H1 (cell line): Measurements from ENCODE around the gene PGLYRP2. TPM values are rescaled to one million over a fixed set of nuclear protein-coding genes. Genes with fewer than 3 reads are reported as not detected.

ENCODE experiments used
- CTCF ChIA-PET: fragments of 300-600 bp; sonication (Branson Sonifier 250); formaldehyde crosslinking; loops from one replicate; lab custom pipeline; 2021; ENCODE audit not compliant: partially characterized antibody; lab: Charles Lee
- POLR2A ChIA-PET: fragments of 300-600 bp; sonication (Branson Sonifier 250); formaldehyde crosslinking; loops from one replicate; lab custom pipeline; 2021; ENCODE audit warnings: inconsistent platforms; ENCODE audit not compliant: partially characterized antibody; lab: Charles Lee
- DNase-seq, 2 experiments: peaks; one replicate each; pipeline versions ENCODE4 v3.0.0 to v3.0.0-alpha.2; 2010 to 2022; ENCODE audit warnings: low spot score in 2 of 2, low read depth in 1 of 2, mixed read lengths in 1 of 2
- FAIRE-seq: peaks from 2 replicates; lab custom pipeline; 2011; peaks lifted over from hg19 to GRCh38; lab: Jason Lieb, UNC
- H2AFZ ChIP-seq: 2 replicates; pipeline ENCODE4 v1.8.1; 2012; ENCODE audit warnings: low read length, inconsistent platforms
- H2AK5ac ChIP-seq: 2 replicates; pipeline ENCODE4 v1.6.1; 2013; ENCODE audit warnings: low read depth, low read length
- H2BK120ac ChIP-seq: replicated peaks from 2 replicates; pipeline ENCODE3; 2013; ENCODE audit warnings: low read depth, low read length, inconsistent platforms
- H2BK12ac ChIP-seq: 2 replicates; pipeline ENCODE4 v1.6.1; 2013; ENCODE audit warnings: low read depth, low read length
- H2BK15ac ChIP-seq: 2 replicates; pipeline ENCODE4 v1.6.1; 2013; ENCODE audit warnings: low read length
- H2BK20ac ChIP-seq: 2 replicates; pipeline ENCODE4 v1.6.1; 2013; ENCODE audit warnings: low read length
- H2BK5ac ChIP-seq: 2 replicates; pipeline ENCODE4 v1.6.1; 2013; ENCODE audit warnings: low read depth, low read length
- H3K14ac ChIP-seq: 2 replicates; pipeline ENCODE4 v1.6.1; 2013; ENCODE audit warnings: inconsistent platforms; ENCODE audit not compliant: insufficient read length
- H3K18ac ChIP-seq: 2 replicates; pipeline ENCODE4 v1.6.1; 2013; ENCODE audit warnings: low read length; ENCODE audit errors: extremely low read depth
- H3K23ac ChIP-seq: 2 replicates; pipeline ENCODE4 v1.6.1; 2013; ENCODE audit warnings: inconsistent platforms; ENCODE audit not compliant: insufficient read length
- H3K23me2 ChIP-seq: 2 replicates; pipeline ENCODE4 v1.6.1; 2013; ENCODE audit warnings: low read depth, low read length
- H3K27ac ChIP-seq: 2 replicates; pipeline ENCODE4 v1.6.1; 2011; ENCODE audit warnings: low read depth, low read length, inconsistent platforms
- H3K27me3 ChIP-seq, 4 experiments: replicated peaks in 1 of 4; 1 replicate in 1 of 4; 2 replicates in 3 of 4; pipeline versions ENCODE4 v1.6.1 to v1.8.1; 2011 to 2013; ENCODE audit warnings: low read length in 3 of 4, mild to moderate bottlenecking in 3 of 4, inconsistent platforms in 2 of 4, mixed read lengths in 2 of 4, moderate library complexity in 1 of 4; ENCODE audit not compliant: control insufficient read depth in 3 of 4, insufficient read depth in 3 of 4; ENCODE audit errors: extremely low read depth in 1 of 4
- H3K36me3 ChIP-seq, 4 experiments: 2 replicates each; pipeline versions ENCODE4 v1.6.1 to v1.8.1; 2011 to 2013; ENCODE audit warnings: mild to moderate bottlenecking in 4 of 4, low read length in 3 of 4, moderate library complexity in 2 of 4, control low read depth in 1 of 4, inconsistent platforms in 1 of 4; ENCODE audit not compliant: insufficient read depth in 4 of 4, control insufficient read depth in 2 of 4
- H3K4ac ChIP-seq: replicated peaks from 2 replicates; pipeline ENCODE3; 2013; ENCODE audit warnings: low read length, low read depth, mixed read lengths, inconsistent platforms; ENCODE audit not compliant: insufficient read length
- H3K4me1 ChIP-seq, 4 experiments: replicated peaks in 1 of 4; 1 replicate in 1 of 4; 2 replicates in 3 of 4; pipeline versions ENCODE4 v1.6.1 to v1.8.1; 2011 to 2013; ENCODE audit warnings: low read length in 3 of 4, inconsistent platforms in 2 of 4, mixed read lengths in 1 of 4; ENCODE audit not compliant: insufficient read depth in 4 of 4, control insufficient read depth in 3 of 4
- H3K4me2 ChIP-seq, 2 experiments: 2 replicates each; pipeline versions ENCODE4 v1.6.1 to v1.8.1; 2011 to 2013; ENCODE audit warnings: low read depth in 2 of 2, low read length in 2 of 2, control low read depth in 1 of 2, inconsistent platforms in 1 of 2, mild to moderate bottlenecking in 1 of 2; ENCODE audit not compliant: insufficient read depth in 1 of 2
- H3K4me3 ChIP-seq, 4 experiments: fragments of 200-600, 300-600 bp in 1 of 4; sonication (generic), shearing (Covaris generic), sonication (Bioruptor Twin) in 1 of 4; 2 replicates each; pipeline versions ENCODE4 v1.5.1 to v1.8.1; 2011 to 2016; ENCODE audit warnings: low read length in 4 of 4, low read depth in 3 of 4, control low read depth in 2 of 4, inconsistent platforms in 2 of 4, mild to moderate bottlenecking in 2 of 4, mixed read lengths in 1 of 4, moderate library complexity in 1 of 4; ENCODE audit not compliant: insufficient read depth in 2 of 4; ENCODE audit errors: extremely low read depth in 1 of 4
- H3K56ac ChIP-seq: replicated peaks from 2 replicates; pipeline ENCODE3; 2013; ENCODE audit warnings: low read depth, mild to moderate bottlenecking, mixed read lengths, low read length, inconsistent platforms; ENCODE audit not compliant: insufficient read length
- H3K79me1 ChIP-seq: 2 replicates; pipeline ENCODE4 v1.6.1; 2013; ENCODE audit warnings: low read depth, low read length, control low read depth
- H3K79me2 ChIP-seq, 2 experiments: 2 replicates each; pipeline versions ENCODE4 v1.6.1 to v1.8.1; 2012 to 2013; ENCODE audit warnings: low read length in 2 of 2, mild to moderate bottlenecking in 2 of 2, inconsistent platforms in 1 of 2; ENCODE audit not compliant: insufficient read depth in 2 of 2, control insufficient read depth in 1 of 2
- H3K9ac ChIP-seq, 4 experiments: replicated peaks in 1 of 4; 1 replicate in 1 of 4; 2 replicates in 3 of 4; pipeline versions ENCODE4 v1.6.1 to v1.8.1; 2011 to 2013; ENCODE audit warnings: low read depth in 3 of 4, low read length in 3 of 4, control low read depth in 2 of 4, mild to moderate bottlenecking in 2 of 4, moderate library complexity in 2 of 4, inconsistent platforms in 1 of 4; ENCODE audit errors: extremely low read depth in 1 of 4
- H3K9me3 ChIP-seq, 2 experiments: 2 replicates each; pipeline versions ENCODE4 v1.6.1 to v1.8.1; 2012 to 2013; ENCODE audit warnings: mild to moderate bottlenecking in 2 of 2, moderate library complexity in 2 of 2, control low read depth in 1 of 2, inconsistent platforms in 1 of 2, low read depth in 1 of 2, low read length in 1 of 2, mixed read lengths in 1 of 2; ENCODE audit not compliant: insufficient read depth in 2 of 2
- H4K20me1 ChIP-seq, 2 experiments: replicated peaks in 1 of 2; 2 replicates each; pipeline versions ENCODE3 to v1.8.1; 2011 to 2013; ENCODE audit warnings: inconsistent platforms in 2 of 2, low read length in 2 of 2, mild to moderate bottlenecking in 1 of 2; ENCODE audit not compliant: insufficient read depth in 2 of 2, control insufficient read depth in 1 of 2
- H4K5ac ChIP-seq: 2 replicates; pipeline ENCODE4 v1.6.1; 2013; ENCODE audit warnings: low read length, low read depth, mixed read lengths, inconsistent platforms; ENCODE audit not compliant: insufficient read length
- H4K8ac ChIP-seq: 2 replicates; pipeline ENCODE4 v1.8.0; 2013; ENCODE audit warnings: mild to moderate bottlenecking, moderate library complexity, low read length, inconsistent platforms; ENCODE audit not compliant: insufficient read depth; ENCODE audit errors: extremely low read depth
- H4K91ac ChIP-seq: replicated peaks from 2 replicates; pipeline ENCODE3; 2013; ENCODE audit warnings: low read length, mixed read lengths, inconsistent platforms; ENCODE audit not compliant: insufficient read length
- BCL11A ChIP-seq, 2 experiments: IDR thresholded peaks; one replicate each; pipeline ENCODE4 v1.6.1; 2011; ENCODE audit warnings: low read depth in 2 of 2, low read length in 2 of 2, mild to moderate bottlenecking in 2 of 2
- BRCA1 ChIP-seq: IDR thresholded peaks from 2 replicates; pipeline ENCODE4 v1.6.1; 2012; ENCODE audit warnings: low read depth, low read length, improper control_type of control experiment
- JUN ChIP-seq: IDR thresholded peaks from 2 replicates; pipeline ENCODE4 v1.6.1; 2011; ENCODE audit warnings: low read depth, mild to moderate bottlenecking, improper control_type of control experiment, low read length
- NANOG ChIP-seq: IDR thresholded peaks from 2 replicates; pipeline ENCODE4 v1.6.1; 2011; ENCODE audit warnings: low read length, low read depth, mild to moderate bottlenecking, inconsistent platforms; ENCODE audit not compliant: insufficient read depth, poor library complexity, severe bottlenecking
- RAD21 ChIP-seq, 2 experiments: IDR thresholded peaks in 1 of 2; conservative IDR thresholded peaks in 1 of 2; 2 replicates each; pipeline ENCODE4 v1.6.1; 2011; ENCODE audit warnings: low read depth in 2 of 2, low read length in 2 of 2, improper control_type of control experiment in 1 of 2, inconsistent platforms in 1 of 2, mild to moderate bottlenecking in 1 of 2, moderate library complexity in 1 of 2
- SIRT6 ChIP-seq: IDR thresholded peaks from one replicate; pipeline ENCODE4 v1.7.1; 2012; ENCODE audit warnings: low read length, inconsistent platforms
- SP2 ChIP-seq: IDR thresholded peaks from 2 replicates; pipeline ENCODE4 v1.6.1; 2012; ENCODE audit warnings: mild to moderate bottlenecking, low read length, inconsistent platforms
- whole genome bisulfite sequencing, 2 experiments: shearing (Covaris generic) in 1 of 2; methylation state at CpG; one replicate each; pipeline versions ENCODE4 v1.1.6 to v1.1.7; 2013 to 2015; ENCODE audit warnings: low lambda C conversion rate in 2 of 2, mixed read lengths in 2 of 2, inconsistent platforms in 1 of 2, low coverage in 1 of 2, missing lambda C conversion rate in 1 of 2; ENCODE audit not compliant: insufficient replicate concordance in 2 of 2, insufficient coverage in 1 of 2, insufficient read length in 1 of 2; ENCODE audit errors: extremely low coverage in 1 of 2, missing lambda C conversion rate in 1 of 2; 5-methylcytosine and 5-hydroxymethylcytosine counted together
- polyA plus RNA-seq, 7 experiments: library from polyadenylated mRNA; depleted of rRNA in 3 of 7; stranded (reverse) in 5 of 7; unstranded in 2 of 7; fragments of >200 nt in 5 of 7; fragments of 200-250 nt in 2 of 7; gene quantifications; 1 replicate in 5 of 7; 2 replicates in 1 of 7; 4 replicates in 1 of 7; pipeline versions ENCODE4 v1.2.1 to v1.2.3, GENCODE V29; 2011 to 2013; ENCODE audit warnings: missing spikeins in 2 of 7, mixed read lengths in 2 of 7
- total RNA-seq: library from RNA; stranded (reverse); fragmentation: NEBNext Ultra II Directional; extraction: Animal tissue kit (Norgen Biotek cat#: 25700); gene quantifications from 2 replicates; pipeline ENCODE4 v1.2.1, GENCODE V29; 2021
- TF ChIP-seq, protein P1 (sequence below): IDR thresholded peaks from 2 replicates; pipeline ENCODE4 v1.6.1; 2012; ENCODE audit warnings: inconsistent platforms

PGLYRP2 gene
- total and polyA plus RNA-seq, 2 of the 8 experiments (the other 6 are each of a cell fraction or from before 2014, with no cell fraction given): not detected

DNA sequence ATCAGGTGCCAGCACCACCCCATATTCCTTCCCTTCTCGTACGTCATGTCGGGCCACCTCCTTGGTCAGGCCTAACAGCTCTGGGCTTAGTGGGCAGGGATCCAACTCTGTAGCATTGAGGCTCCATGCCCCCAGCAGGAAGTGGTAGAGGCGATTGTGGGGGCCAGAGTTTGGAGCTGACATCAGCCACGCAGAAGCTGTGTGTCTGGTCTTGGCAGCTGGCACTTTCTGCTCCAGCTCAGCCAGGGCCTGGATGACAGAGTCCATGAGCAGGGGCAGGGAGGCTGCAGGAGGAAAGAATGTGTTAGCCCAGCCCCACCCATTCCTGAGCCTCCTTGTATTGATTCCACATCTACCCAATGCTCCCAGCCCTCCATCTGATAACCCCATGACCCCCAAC is 3.0 kb downstream of the PGLYRP2 start:
- Histone ChIP-seq H2BK12ac (no peak overlapping the region), H2AK5ac (no peak overlapping the region), H3K27ac (no peak overlapping the region), H4K91ac (no peak overlapping the region), H3K23ac (no peak overlapping the region), H3K4me2 (no peak overlapping the region), H4K5ac (no peak overlapping the region), H3K56ac (no peak overlapping the region), H3K79me1 (no peaks in the 10 kb centered on the region), H3K14ac (no peak overlapping the region), H4K20me1 (no peaks in the 10 kb centered on the region), H3K79me2 (no peaks in the 10 kb centered on the region), H3K18ac (no peak overlapping the region), H3K4me1 (no peaks in the 10 kb centered on the region), H3K4me3 (no peak overlapping the region), H2BK5ac (no peak overlapping the region), H3K23me2 (no peaks in the 10 kb centered on the region), H3K27me3 (no peaks in the 10 kb centered on the region), H2BK20ac (no peak overlapping the region), H2AFZ (no peak overlapping the region), H2BK120ac (no peak overlapping the region), H3K9me3 (peaks cover 37 to 58% of the 10 kb centered on the region in 2 experiments; a peak in 3 of 4 replicates), H4K8ac (no peak overlapping the region), H3K4ac (no peak overlapping the region), H3K9ac (no peak overlapping the region), H2BK15ac (no peak overlapping the region), H3K36me3 (no peaks in the 10 kb centered on the region)
- FAIRE-seq: no peak
- POLR2A ChIA-PET: no interaction called here
- CTCF ChIA-PET: no interaction called here
- DNase-seq: no peak
- 64% methylated on average over 4 of the region's 5 CpGs; no CpG with 5 or more reads in 1 of the 2 experiments for WGBS, 2 experiments
- TF ChIP-seq BCL11A (IDR thresholded peaks at IDR 0.05; ENCODE audit: low read depth in 2 of 2, low read length in 2 of 2) (no peak), NANOG (no peak), BRCA1 (no peak), SIRT6 (no peak), SP2 (no peak), JUN (no peak), RAD21 (IDR thresholded peaks at IDR 0.05 in 1 of 2, conservative IDR thresholded peaks at IDR 0.05 in 1 of 2; ENCODE audit: low read depth in 2 of 2, low read length in 2 of 2) (no peak)
- TF ChIP-seq, protein P1, sequence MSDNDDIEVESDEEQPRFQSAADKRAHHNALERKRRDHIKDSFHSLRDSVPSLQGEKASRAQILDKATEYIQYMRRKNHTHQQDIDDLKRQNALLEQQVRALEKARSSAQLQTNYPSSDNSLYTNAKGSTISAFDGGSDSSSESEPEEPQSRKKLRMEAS: no peak
